ENCODE measurements around the gene ALDH3A2.

GRCh38 chr17:19630035-19630434, 18.5 kb upstream of the ALDH3A2 start:
- TF ChIP-seq CTCF (conservative IDR thresholded peaks at IDR 0.05) (no peak), EZH2 (IDR thresholded peaks at IDR 0.05; ENCODE audit: low read depth) (no peak)
